Neutrophil (primary cell): ENCODE data around the gene PALD1.

ENCODE experiments used
- H3K27ac ChIP-seq: fragments of 200-600 bp; sonication (generic); 2 replicates; pipeline ENCODE4 v1.5.1; 2016; ENCODE audit warnings: mild to moderate bottlenecking, moderate library complexity
- H3K27me3 ChIP-seq: fragments of 200-600 bp; sonication (generic); 2 replicates; pipeline ENCODE4 v1.6.0; 2016; ENCODE audit warnings: mild to moderate bottlenecking
- H3K36me3 ChIP-seq: fragments of 200-600 bp; sonication (generic); 2 replicates; pipeline ENCODE4 v1.5.1; 2017
- H3K4me1 ChIP-seq, 2 experiments: fragments of 200-600 bp in 1 of 2; sonication (generic) in 1 of 2; 1 replicate in 1 of 2; 2 replicates in 1 of 2; pipeline versions ENCODE4 v1.5.1 to v1.6.1; 2013 to 2016; ENCODE audit warnings: low read depth in 1 of 2, low read length in 1 of 2, mild to moderate bottlenecking in 1 of 2, moderate library complexity in 1 of 2; ENCODE audit not compliant: control insufficient read depth in 1 of 2, insufficient read depth in 1 of 2
- H3K4me3 ChIP-seq, 2 experiments: fragments of 200-600 bp in 1 of 2; sonication (generic) in 1 of 2; 1 replicate in 1 of 2; 2 replicates in 1 of 2; pipeline ENCODE4 v1.5.1; 2013 to 2016; ENCODE audit warnings: low read depth in 1 of 2, low read length in 1 of 2, mild to moderate bottlenecking in 1 of 2, moderate library complexity in 1 of 2
- H3K9me3 ChIP-seq: fragments of 200-600 bp; sonication (generic); 2 replicates; pipeline ENCODE4 v1.5.1; 2016
- TF ChIP-seq, protein P1 (sequence below): fragments of 200-600 bp; sonication (generic); IDR thresholded peaks from 2 replicates; pipeline ENCODE4 v1.5.1; 2016; ENCODE audit warnings: antibody characterized with exemption

The PALD1 gene

DNA sequence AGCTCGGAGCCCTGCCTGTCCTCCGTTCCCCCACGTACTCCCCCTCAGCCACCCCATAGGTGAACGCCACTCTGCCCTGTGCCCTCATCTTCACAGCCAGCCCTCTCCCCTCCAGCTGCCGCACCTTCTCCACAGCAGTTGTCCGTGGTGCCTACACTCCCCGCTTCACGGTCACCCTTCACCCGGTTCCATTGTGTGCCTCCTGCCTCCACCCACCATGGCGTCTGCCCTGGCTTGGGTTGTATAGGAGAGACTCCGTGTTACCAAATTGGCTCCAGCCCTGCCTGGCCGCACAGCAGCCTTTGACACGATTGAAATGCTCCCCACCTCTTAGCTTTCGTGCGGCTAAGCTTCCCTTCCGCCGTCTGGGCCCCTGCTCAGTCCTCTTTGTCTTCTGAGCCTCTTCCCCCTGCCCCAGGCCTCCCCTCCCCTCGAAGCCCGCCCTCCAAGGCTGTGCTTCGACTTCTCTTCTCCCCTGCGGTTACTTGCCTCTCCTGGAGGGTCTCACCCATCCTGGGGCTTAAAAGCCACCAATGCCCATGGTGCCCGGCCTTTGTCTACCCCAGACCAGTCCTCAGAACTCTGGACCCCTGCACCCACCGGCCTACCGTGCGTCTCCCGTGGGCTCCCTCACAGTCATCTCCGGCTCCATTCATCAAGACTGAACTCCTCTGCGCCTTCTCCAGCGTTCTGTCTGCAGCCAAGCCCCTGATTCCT, 18.6 kb upstream of the PALD1 start:
- H3K36me3 ChIP-seq: no peaks in the 10 kb centered on the region
- H3K9me3 ChIP-seq: no peaks in the 10 kb centered on the region
- TF ChIP-seq, protein P1, sequence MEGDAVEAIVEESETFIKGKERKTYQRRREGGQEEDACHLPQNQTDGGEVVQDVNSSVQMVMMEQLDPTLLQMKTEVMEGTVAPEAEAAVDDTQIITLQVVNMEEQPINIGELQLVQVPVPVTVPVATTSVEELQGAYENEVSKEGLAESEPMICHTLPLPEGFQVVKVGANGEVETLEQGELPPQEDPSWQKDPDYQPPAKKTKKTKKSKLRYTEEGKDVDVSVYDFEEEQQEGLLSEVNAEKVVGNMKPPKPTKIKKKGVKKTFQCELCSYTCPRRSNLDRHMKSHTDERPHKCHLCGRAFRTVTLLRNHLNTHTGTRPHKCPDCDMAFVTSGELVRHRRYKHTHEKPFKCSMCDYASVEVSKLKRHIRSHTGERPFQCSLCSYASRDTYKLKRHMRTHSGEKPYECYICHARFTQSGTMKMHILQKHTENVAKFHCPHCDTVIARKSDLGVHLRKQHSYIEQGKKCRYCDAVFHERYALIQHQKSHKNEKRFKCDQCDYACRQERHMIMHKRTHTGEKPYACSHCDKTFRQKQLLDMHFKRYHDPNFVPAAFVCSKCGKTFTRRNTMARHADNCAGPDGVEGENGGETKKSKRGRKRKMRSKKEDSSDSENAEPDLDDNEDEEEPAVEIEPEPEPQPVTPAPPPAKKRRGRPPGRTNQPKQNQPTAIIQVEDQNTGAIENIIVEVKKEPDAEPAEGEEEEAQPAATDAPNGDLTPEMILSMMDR: no peak
- no peaks in the 10 kb centered on the region for H3K4me1 ChIP-seq
- H3K27ac ChIP-seq: no peak overlapping the region
- peaks cover 65% of the 10 kb centered on the region for H3K27me3 ChIP-seq
- H3K4me3 ChIP-seq: no peak overlapping the region

DNA sequence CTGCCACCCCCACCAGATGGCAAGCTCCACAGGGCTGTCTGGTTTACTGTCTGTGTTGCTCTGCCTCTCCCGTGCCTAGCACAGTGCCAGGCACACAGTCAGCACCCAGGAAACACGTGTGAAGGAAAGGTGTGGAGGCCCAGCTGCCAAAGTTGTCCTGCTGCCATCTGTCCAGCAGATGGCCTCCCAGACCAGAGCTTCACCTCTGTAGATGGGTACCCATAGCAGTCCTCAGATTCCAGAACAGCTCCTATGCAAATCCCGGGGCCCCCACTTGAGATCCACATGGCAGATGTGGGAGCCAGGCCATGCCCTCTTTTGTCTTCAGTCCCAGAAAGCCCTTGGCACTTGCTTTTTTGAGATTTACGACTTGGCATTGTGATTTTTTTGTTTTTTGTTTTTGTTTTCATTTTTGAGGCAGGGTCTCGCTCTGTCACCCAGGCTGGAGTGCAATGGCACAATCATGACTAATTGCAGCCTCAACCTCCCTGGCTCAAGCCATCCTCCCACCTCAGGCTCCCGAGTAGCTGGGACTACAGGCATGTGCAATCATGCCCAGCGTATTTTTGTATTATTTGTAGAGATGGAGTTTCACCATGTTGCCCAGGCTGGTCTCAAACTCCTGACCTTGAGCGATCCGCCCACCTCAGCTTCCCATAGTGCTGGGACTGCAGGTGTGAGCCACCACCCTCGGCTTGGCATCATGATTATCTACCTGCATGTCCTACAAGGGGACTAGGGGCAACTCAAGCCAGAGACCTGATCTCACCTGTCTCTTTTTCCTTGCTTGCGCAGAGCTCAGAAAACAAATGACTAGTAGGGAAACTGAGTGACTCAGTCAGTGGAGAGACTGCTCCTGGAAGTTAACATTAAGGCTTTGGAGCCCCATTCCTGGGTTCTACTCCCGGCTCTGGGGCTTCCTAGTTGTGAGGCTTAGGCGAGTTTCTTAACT, 16.9 kb upstream of the PALD1 start:
- H3K36me3 ChIP-seq: no peaks in the 10 kb centered on the region
- H3K9me3 ChIP-seq: no peaks in the 10 kb centered on the region
- no peaks in the 10 kb centered on the region for H3K4me1 ChIP-seq
- TF ChIP-seq, protein P1: no peak
- H3K27ac ChIP-seq: no peak overlapping the region
- peaks cover 48% of the 10 kb centered on the region for H3K27me3 ChIP-seq
- no peak overlapping the region for H3K4me3 ChIP-seq

GRCh38 chr10:70462349-70462984, 16.1 kb upstream of the PALD1 start:
- TF ChIP-seq, protein P1: no peak
- Histone ChIP-seq H3K4me3 (no peak overlapping the region), H3K4me1 (no peaks in the 10 kb centered on the region), H3K36me3 (no peaks in the 10 kb centered on the region), H3K27ac (no peak overlapping the region), H3K9me3 (no peaks in the 10 kb centered on the region), H3K27me3 (peaks cover 40% of the 10 kb centered on the region)

- TF ChIP-seq, protein P1: no peak
- H3K27me3 ChIP-seq: peaks cover 12% of the 10 kb centered on the region
- H3K4me3 ChIP-seq: no peak overlapping the region
- H3K27ac ChIP-seq: no peak overlapping the region
- no peaks in the 10 kb centered on the region for H3K36me3 ChIP-seq
- no peaks in the 10 kb centered on the region for H3K9me3 ChIP-seq
- no peaks in the 10 kb centered on the region for H3K4me1 ChIP-seq
Observed at GRCh38 chr10:70465278-70465677, 13.3 kb upstream of the PALD1 start.

- Histone ChIP-seq H3K4me1 (no peaks in the 10 kb centered on the region), H3K27me3 (peaks cover 6% of the 10 kb centered on the region), H3K4me3 (no peak overlapping the region), H3K36me3 (no peaks in the 10 kb centered on the region), H3K27ac (no peak overlapping the region), H3K9me3 (no peaks in the 10 kb centered on the region)
- TF ChIP-seq, protein P1: no peak
Observed at GRCh38 chr10:70465832-70466231, 12.7 kb upstream of the PALD1 start.
